Measurements from ENCODE around the gene BEX3. TPM values are rescaled to one million over a fixed set of nuclear protein-coding genes. Genes with fewer than 3 reads are reported as not detected.
"Not testable (repeated sequence)": the region's sequence is repeated elsewhere in the genome, so short reads cannot be mapped to it uniquely, and the experiment has no call there.

Gene BEX3
- total RNA-seq, 1 experiment from 2014 or later, result 263 TPM

DNA sequence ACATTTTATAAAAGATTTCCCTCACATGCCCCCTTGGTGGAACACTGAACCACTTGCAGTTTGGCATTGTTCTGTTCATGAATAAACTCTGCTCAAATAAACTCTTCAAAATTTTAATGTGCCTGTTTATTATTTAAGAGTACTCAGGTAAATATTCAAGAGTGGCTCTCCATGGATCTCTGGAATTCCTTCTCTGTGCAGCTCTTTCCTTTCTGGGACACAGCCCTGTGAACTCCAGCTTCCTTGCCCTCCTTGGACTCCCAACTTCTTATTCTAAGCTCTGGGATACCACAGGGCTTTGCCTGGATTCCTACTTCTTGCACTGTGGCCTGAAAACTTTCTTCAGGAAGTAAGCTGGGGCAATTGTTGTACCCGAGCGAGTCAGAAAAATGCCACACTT, 8.3 kb downstream of the BEX3 start (continued):
- TF ChIP-seq ZMAT4 (CRISPR knock-in tag; IDR thresholded peaks at IDR 0.05), result no peak
- TF ChIP-seq GABPB1 (CRISPR knock-in tag; IDR thresholded peaks at IDR 0.05), result no peak
- no peak for TF ChIP-seq USF2 (CRISPR knock-in tag; IDR thresholded peaks at IDR 0.05)
- no peak for TF ChIP-seq EMX1 (CRISPR knock-in tag; IDR thresholded peaks at IDR 0.05)
- TF ChIP-seq ZNF138 (CRISPR knock-in tag; conservative IDR thresholded peaks at IDR 0.05), result no peak
- no peak for TF ChIP-seq TEAD1 (CRISPR knock-in tag; IDR thresholded peaks at IDR 0.05)

- H3K36me3 Mint-ChIP-seq; H3K9me3 Mint-ChIP-seq; H3K4me3 Mint-ChIP-seq; H3K4me1 Mint-ChIP-seq; POLR2A ChIA-PET; ATAC-seq; H3K27me3 Mint-ChIP-seq (ENCODE audit: low read depth); DNase-seq (ENCODE audit: low spot score); H3K27ac Mint-ChIP-seq: not testable (repeated sequence)
- CTCF ChIA-PET, result interaction anchor here (1.6 kb wide), 1 partner anchor 79 kb away, joined by 5 read pairs; no protein-coding TSS in a partner anchor
Measured at GRCh38 chrX:103385283-103385830, 9.0 kb downstream of the BEX3 start.

- H3K36me3 Mint-ChIP-seq, result peaks cover 2% of the 10 kb centered on the region; the same call in 1 of the 2 replicates
- ATAC-seq, result no peak
- no peak for DNase-seq (ENCODE audit: low spot score)
- POLR2A ChIA-PET, result no interaction called here
- H3K4me3 Mint-ChIP-seq, result no peak overlapping the region
- H3K9me3 Mint-ChIP-seq, result no peaks in the 10 kb centered on the region
- CTCF ChIA-PET, result interaction anchor here (1.6 kb wide), 1 partner anchor 78 kb away, joined by 5 read pairs; no protein-coding TSS in a partner anchor
- no peak for TF ChIP-seq OVOL2 (CRISPR knock-in tag; IDR thresholded peaks at IDR 0.05; ENCODE audit: borderline replicate concordance)
- no peak for TF ChIP-seq NFE2L1 (CRISPR knock-in tag; IDR thresholded peaks at IDR 0.05)
- no peak for TF ChIP-seq ZNF263 (CRISPR knock-in tag; IDR thresholded peaks at IDR 0.05; ENCODE audit: low read depth)
- TF ChIP-seq ERG (CRISPR knock-in tag; IDR thresholded peaks at IDR 0.05), result no peak
- no peak for TF ChIP-seq ZMAT4 (CRISPR knock-in tag; IDR thresholded peaks at IDR 0.05)
- TF ChIP-seq TCF7 (CRISPR knock-in tag; IDR thresholded peaks at IDR 0.05; ENCODE audit: low read depth), result no peak
- no peak for TF ChIP-seq MLX (CRISPR knock-in tag; IDR thresholded peaks at IDR 0.05)
- TF ChIP-seq, protein P1, sequence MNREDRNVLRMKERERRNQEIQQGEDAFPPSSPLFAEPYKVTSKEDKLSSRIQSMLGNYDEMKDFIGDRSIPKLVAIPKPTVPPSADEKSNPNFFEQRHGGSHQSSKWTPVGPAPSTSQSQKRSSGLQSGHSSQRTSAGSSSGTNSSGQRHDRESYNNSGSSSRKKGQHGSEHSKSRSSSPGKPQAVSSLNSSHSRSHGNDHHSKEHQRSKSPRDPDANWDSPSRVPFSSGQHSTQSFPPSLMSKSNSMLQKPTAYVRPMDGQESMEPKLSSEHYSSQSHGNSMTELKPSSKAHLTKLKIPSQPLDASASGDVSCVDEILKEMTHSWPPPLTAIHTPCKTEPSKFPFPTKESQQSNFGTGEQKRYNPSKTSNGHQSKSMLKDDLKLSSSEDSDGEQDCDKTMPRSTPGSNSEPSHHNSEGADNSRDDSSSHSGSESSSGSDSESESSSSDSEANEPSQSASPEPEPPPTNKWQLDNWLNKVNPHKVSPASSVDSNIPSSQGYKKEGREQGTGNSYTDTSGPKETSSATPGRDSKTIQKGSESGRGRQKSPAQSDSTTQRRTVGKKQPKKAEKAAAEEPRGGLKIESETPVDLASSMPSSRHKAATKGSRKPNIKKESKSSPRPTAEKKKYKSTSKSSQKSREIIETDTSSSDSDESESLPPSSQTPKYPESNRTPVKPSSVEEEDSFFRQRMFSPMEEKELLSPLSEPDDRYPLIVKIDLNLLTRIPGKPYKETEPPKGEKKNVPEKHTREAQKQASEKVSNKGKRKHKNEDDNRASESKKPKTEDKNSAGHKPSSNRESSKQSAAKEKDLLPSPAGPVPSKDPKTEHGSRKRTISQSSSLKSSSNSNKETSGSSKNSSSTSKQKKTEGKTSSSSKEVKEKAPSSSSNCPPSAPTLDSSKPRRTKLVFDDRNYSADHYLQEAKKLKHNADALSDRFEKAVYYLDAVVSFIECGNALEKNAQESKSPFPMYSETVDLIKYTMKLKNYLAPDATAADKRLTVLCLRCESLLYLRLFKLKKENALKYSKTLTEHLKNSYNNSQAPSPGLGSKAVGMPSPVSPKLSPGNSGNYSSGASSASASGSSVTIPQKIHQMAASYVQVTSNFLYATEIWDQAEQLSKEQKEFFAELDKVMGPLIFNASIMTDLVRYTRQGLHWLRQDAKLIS (CRISPR knock-in tag; IDR thresholded peaks at IDR 0.05; ENCODE audit: borderline replicate concordance), result no peak
- no peak for TF ChIP-seq SOX15 (CRISPR knock-in tag; IDR thresholded peaks at IDR 0.05)
- TF ChIP-seq, protein P2, sequence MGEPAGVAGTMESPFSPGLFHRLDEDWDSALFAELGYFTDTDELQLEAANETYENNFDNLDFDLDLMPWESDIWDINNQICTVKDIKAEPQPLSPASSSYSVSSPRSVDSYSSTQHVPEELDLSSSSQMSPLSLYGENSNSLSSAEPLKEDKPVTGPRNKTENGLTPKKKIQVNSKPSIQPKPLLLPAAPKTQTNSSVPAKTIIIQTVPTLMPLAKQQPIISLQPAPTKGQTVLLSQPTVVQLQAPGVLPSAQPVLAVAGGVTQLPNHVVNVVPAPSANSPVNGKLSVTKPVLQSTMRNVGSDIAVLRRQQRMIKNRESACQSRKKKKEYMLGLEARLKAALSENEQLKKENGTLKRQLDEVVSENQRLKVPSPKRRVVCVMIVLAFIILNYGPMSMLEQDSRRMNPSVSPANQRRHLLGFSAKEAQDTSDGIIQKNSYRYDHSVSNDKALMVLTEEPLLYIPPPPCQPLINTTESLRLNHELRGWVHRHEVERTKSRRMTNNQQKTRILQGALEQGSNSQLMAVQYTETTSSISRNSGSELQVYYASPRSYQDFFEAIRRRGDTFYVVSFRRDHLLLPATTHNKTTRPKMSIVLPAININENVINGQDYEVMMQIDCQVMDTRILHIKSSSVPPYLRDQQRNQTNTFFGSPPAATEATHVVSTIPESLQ (CRISPR knock-in tag; IDR thresholded peaks at IDR 0.05), result no peak
- TF ChIP-seq USF2 (CRISPR knock-in tag; IDR thresholded peaks at IDR 0.05), result no peak
- no peak for TF ChIP-seq CBFB (CRISPR knock-in tag; IDR thresholded peaks at IDR 0.05; ENCODE audit: low read depth)
- no peak for TF ChIP-seq ZNF219 (CRISPR knock-in tag; IDR thresholded peaks at IDR 0.05; ENCODE audit: borderline replicate concordance)
- no peak for TF ChIP-seq PRRX2 (CRISPR knock-in tag; IDR thresholded peaks at IDR 0.05)
- TF ChIP-seq JAZF1 (CRISPR knock-in tag; IDR thresholded peaks at IDR 0.05), result no peak
- H3K27ac Mint-ChIP-seq, result no peak overlapping the region
- peaks cover 14% of the 10 kb centered on the region for H3K27me3 Mint-ChIP-seq (ENCODE audit: low read depth)
- peaks cover 4% of the 10 kb centered on the region; the same call in 1 of the 2 replicates for H3K4me1 Mint-ChIP-seq
Measured at GRCh38 chrX:103386332-103386731, 10.0 kb downstream of the BEX3 start.

All from WTC11 (cell line).